PFSK-1 (cell line): Measurements from ENCODE around the gene S100A12.

Experiments used
- POLR2AphosphoS5 ChIP-seq: IDR thresholded peaks from 2 replicates; pipeline ENCODE4 v1.6.1; 2012; ENCODE audit warnings: low read depth, mild to moderate bottlenecking, control low read depth, low read length, moderate library complexity
- TF ChIP-seq, protein P1 (sequence below), 2 experiments: IDR thresholded peaks; 2 replicates each; pipeline versions ENCODE4 v1.6.1 to v1.8.0; 2011 to 2012; ENCODE audit warnings: low read depth in 2 of 2, low read length in 2 of 2, control low read depth in 1 of 2, inconsistent platforms in 1 of 2, mild to moderate bottlenecking in 1 of 2, moderate library complexity in 1 of 2; ENCODE audit not compliant: insufficient read depth in 1 of 2

DNA sequence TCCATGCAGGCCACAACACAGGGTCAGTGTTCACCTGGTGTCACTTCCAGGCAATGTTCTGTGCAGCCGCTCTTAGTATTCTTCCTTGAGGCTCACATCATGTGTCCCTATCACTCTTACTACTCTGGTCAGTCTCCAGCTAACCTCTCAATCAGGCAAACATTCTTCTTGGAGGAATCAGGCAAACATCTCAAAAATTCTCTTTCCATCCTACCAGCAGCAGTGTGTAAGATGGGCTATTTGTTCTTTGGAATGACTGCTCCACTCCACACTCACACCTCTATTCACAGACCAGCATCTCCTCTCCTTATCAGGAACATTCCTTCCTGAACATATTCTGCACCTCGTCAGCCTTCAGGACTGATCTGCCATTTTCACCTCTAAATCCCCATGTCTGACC lies 44.9 kb upstream of the S100A12 start:
- no peak for TF ChIP-seq POLR2AphosphoS5
- TF ChIP-seq, protein P1, sequence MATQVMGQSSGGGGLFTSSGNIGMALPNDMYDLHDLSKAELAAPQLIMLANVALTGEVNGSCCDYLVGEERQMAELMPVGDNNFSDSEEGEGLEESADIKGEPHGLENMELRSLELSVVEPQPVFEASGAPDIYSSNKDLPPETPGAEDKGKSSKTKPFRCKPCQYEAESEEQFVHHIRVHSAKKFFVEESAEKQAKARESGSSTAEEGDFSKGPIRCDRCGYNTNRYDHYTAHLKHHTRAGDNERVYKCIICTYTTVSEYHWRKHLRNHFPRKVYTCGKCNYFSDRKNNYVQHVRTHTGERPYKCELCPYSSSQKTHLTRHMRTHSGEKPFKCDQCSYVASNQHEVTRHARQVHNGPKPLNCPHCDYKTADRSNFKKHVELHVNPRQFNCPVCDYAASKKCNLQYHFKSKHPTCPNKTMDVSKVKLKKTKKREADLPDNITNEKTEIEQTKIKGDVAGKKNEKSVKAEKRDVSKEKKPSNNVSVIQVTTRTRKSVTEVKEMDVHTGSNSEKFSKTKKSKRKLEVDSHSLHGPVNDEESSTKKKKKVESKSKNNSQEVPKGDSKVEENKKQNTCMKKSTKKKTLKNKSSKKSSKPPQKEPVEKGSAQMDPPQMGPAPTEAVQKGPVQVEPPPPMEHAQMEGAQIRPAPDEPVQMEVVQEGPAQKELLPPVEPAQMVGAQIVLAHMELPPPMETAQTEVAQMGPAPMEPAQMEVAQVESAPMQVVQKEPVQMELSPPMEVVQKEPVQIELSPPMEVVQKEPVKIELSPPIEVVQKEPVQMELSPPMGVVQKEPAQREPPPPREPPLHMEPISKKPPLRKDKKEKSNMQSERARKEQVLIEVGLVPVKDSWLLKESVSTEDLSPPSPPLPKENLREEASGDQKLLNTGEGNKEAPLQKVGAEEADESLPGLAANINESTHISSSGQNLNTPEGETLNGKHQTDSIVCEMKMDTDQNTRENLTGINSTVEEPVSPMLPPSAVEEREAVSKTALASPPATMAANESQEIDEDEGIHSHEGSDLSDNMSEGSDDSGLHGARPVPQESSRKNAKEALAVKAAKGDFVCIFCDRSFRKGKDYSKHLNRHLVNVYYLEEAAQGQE (IDR thresholded peaks at IDR 0.05; ENCODE audit: insufficient read depth in 1 of 2, low read depth in 2 of 2, low read length in 2 of 2): no peak
